Right renal cortex interstitium (tissue), 3 donors: ENCODE data around the gene PERM1. TPM values are rescaled to one million over a fixed set of nuclear protein-coding genes. Genes with fewer than 3 reads are reported as not detected.
A peak's percentile ranks its signal among the peaks of the same experiment; 100 is the strongest.
"Not testable (repeated sequence)": the region's sequence is repeated elsewhere in the genome, so short reads cannot be mapped to it uniquely, and the experiment has no call there.

Source experiments
- DNase-seq, 3 donors: peaks; one replicate each; pipeline ENCODE4 v3.0.0-alpha.2; 2013; ENCODE audit warnings: low read depth in 3 of 3, low spot score in 2 of 3
- polyA plus RNA-seq, 3 donors: library from polyadenylated mRNA; unstranded; fragments of 120-200 nt; gene quantifications; one replicate each; pipeline ENCODE4 v1.2.1, GENCODE V29; 2013; ENCODE audit not compliant: insufficient read length in 3 of 3

The PERM1 gene
- polyA plus RNA-seq, 3 donors, result 0.17 to 0.21 TPM; not detected in 1

GRCh38 chr1:1014799-1015681 is 33.1 kb upstream of the PERM1 start:
- DNase-seq, result no peak

- DNase-seq, result no peak
Observed at GRCh38 chr1:1013922-1014648, 32.2 kb upstream of the PERM1 start.

- DNase-seq, result no peak
Observed at GRCh38 chr1:1013105-1013921, 31.4 kb upstream of the PERM1 start, which contains the start of gene ISG15. ISG15 (plus strand) TSS chr1:1013497; CDS start chr1:1013574, 77 bp downstream.

- not testable (repeated sequence) for DNase-seq
Observed at GRCh38 chr1:1012736-1013104, 30.8 kb upstream of the PERM1 start.

- DNase-seq, result no peak
Observed at GRCh38 chr1:1011396-1011949, 29.6 kb upstream of the PERM1 start.

GRCh38 chr1:1010131-1010530 is 28.2 kb upstream of the PERM1 start:
- DNase-seq, result not testable (repeated sequence)

- DNase-seq, result no peak
Observed at GRCh38 chr1:1006305-1007159, 24.6 kb upstream of the PERM1 start.

GRCh38 chr1:1005774-1006304 is 23.9 kb upstream of the PERM1 start:
- DNase-seq, result no peak

GRCh38 chr1:1004780-1005697 is 23.1 kb upstream of the PERM1 start:
- DNase-seq, result no peak

GRCh38 chr1:1004420-1004779 is 22.5 kb upstream of the PERM1 start:
- no peak for DNase-seq

- no peak for DNase-seq
Observed at GRCh38 chr1:1003618-1004419, 21.9 kb upstream of the PERM1 start.

GRCh38 chr1:1001057-1001783 is 19.3 kb upstream of the PERM1 start:
- DNase-seq, result no peak

GRCh38 chr1:1000357-1001056 is 18.6 kb upstream of the PERM1 start:
- no peak for DNase-seq

GRCh38 chr1:999725-1000356 is 17.9 kb upstream of the PERM1 start, which contains the start of gene HES4:
HES4 (minus strand) TSS chr1:1000097; CDS start chr1:999973, 124 bp downstream.
- DNase-seq, result peak in 1 of 3 donors; percentile 81

GRCh38 chr1:998995-999724 is 17.3 kb upstream of the PERM1 start:
- DNase-seq, result no peak
